Common myeloid progenitor, CD34-positive (primary cell): ENCODE measurements around the gene BCL2L15. TPM values are rescaled to one million over a fixed set of nuclear protein-coding genes. Genes with fewer than 3 reads are reported as not detected.
A peak's percentile ranks its signal among the peaks of the same experiment; 100 is the strongest.

Source experiments
- CTCF ChIA-PET: fragments of 350-600 bp; sonication (Branson Sonifier 250); formaldehyde crosslinking; loops from one replicate; lab custom pipeline; 2021; ENCODE audit warnings: antibody characterized with exemption; lab: Charles Lee
- POLR2A ChIA-PET: fragments of 350-600 bp; sonication (Branson Sonifier 250); formaldehyde crosslinking; loops from one replicate; lab custom pipeline; 2021; ENCODE audit warnings: antibody characterized with exemption; lab: Charles Lee
- DNase-seq, 3 donors: peaks; one replicate each; pipeline versions ENCODE4 v3.0.0 to v3.0.0-alpha.2; 2013
- H3K27ac ChIP-seq, 2 experiments: 1 replicate in 1 of 2; 2 replicates in 1 of 2; pipeline ENCODE4 v1.7.0; 2013; ENCODE audit warnings: inconsistent platforms in 2 of 2, low read length in 2 of 2, mild to moderate bottlenecking in 2 of 2, low read depth in 1 of 2, moderate library complexity in 1 of 2; ENCODE audit not compliant: severe bottlenecking in 2 of 2, insufficient read depth in 1 of 2, poor library complexity in 1 of 2
- H3K27me3 ChIP-seq, 5 experiments: replicated peaks in 2 of 5; 1 replicate in 3 of 5; 2 replicates in 2 of 5; pipeline versions ENCODE4 v1.6.1 to v1.7.0; 2013; ENCODE audit warnings: low read length in 4 of 5, mild to moderate bottlenecking in 2 of 5, moderate library complexity in 2 of 5, inconsistent platforms in 1 of 5; ENCODE audit not compliant: insufficient read depth in 5 of 5, control insufficient read depth in 4 of 5
- H3K36me3 ChIP-seq, 4 experiments: 1 replicate in 2 of 4; 2 replicates in 2 of 4; pipeline versions ENCODE4 v1.6.1 to v1.7.0; 2013; ENCODE audit warnings: low read length in 3 of 4, control low read depth in 1 of 4, mild to moderate bottlenecking in 1 of 4; ENCODE audit not compliant: control insufficient read depth in 4 of 4, insufficient read depth in 4 of 4
- H3K4me1 ChIP-seq, 4 experiments: 1 replicate in 3 of 4; 2 replicates in 1 of 4; pipeline versions ENCODE4 v1.6.1 to v1.7.1; 2013; ENCODE audit warnings: low read length in 3 of 4, mild to moderate bottlenecking in 3 of 4, control low read depth in 1 of 4, inconsistent platforms in 1 of 4, moderate library complexity in 1 of 4; ENCODE audit not compliant: control insufficient read depth in 4 of 4, insufficient read depth in 4 of 4; ENCODE audit errors: control extremely low read depth in 1 of 4
- H3K4me3 ChIP-seq, 7 experiments: 1 replicate in 4 of 7; 2 replicates in 3 of 7; pipeline versions ENCODE4 v1.5.1 to v1.7.0; 2013; ENCODE audit warnings: mild to moderate bottlenecking in 7 of 7, low read length in 6 of 7, moderate library complexity in 6 of 7, inconsistent platforms in 2 of 7, low read depth in 2 of 7, control low read depth in 1 of 7; ENCODE audit not compliant: insufficient read depth in 4 of 7, control insufficient read depth in 1 of 7; ENCODE audit errors: extremely low read depth in 1 of 7
- H3K9me3 ChIP-seq, 5 experiments: 1 replicate in 4 of 5; 2 replicates in 1 of 5; pipeline versions ENCODE4 v1.6.1 to v1.7.1; 2013; ENCODE audit warnings: low read length in 4 of 5, mild to moderate bottlenecking in 2 of 5, inconsistent platforms in 1 of 5, low read depth in 1 of 5, moderate library complexity in 1 of 5; ENCODE audit not compliant: control insufficient read depth in 4 of 5, insufficient read depth in 2 of 5; ENCODE audit errors: control extremely low read depth in 1 of 5
- WGBS: methylation state at CpG from one replicate; pipeline ENCODE4 v1.1.5; 2013; ENCODE audit not compliant: insufficient coverage; 5-methylcytosine and 5-hydroxymethylcytosine counted together
- polyA plus RNA-seq: library from polyadenylated mRNA; unstranded; fragments of 120-200 nt; gene quantifications from one replicate; pipeline ENCODE4 v1.2.1, GENCODE V29; 2013

Gene BCL2L15
- 0.57 TPM for polyA plus RNA-seq

GRCh38 chr1:113887402-113888175, at the start of gene BCL2L15:
Gene BCL2L15, minus strand, starts transcription at chr1:113887581. Its CDS starts 206 bp downstream, at chr1:113887375.
- no peak for DNase-seq
- H3K27ac ChIP-seq: no peak within 1 kb of the TSS
- ChIA-PET CTCF (interaction anchor here (0.5 to 2.8 kb wide), 6 partner anchors 9 to 117 kb away, joined by 3 to 7 read pairs (median 4); no protein-coding TSS in a partner anchor), POLR2A (interaction anchor here (0.5 to 0.6 kb wide), 2 partner anchors 43 to 47 kb away, joined by 3 to 8 read pairs; no protein-coding TSS in a partner anchor)
- no peak within 1 kb of the TSS for H3K4me3 ChIP-seq
- no peaks in the 10 kb centered on the region for H3K36me3 ChIP-seq
- 75% methylated on average over 2 of the region's 6 CpGs for WGBS
- peaks cover 0 to 2% (median 0%) of the 10 kb centered on the region in 4 experiments for H3K4me1 ChIP-seq
- H3K27me3 ChIP-seq: no peaks in the 10 kb centered on the region
- H3K9me3 ChIP-seq: no peaks in the 10 kb centered on the region

GRCh38 chr1:113937146-113937545, 49.8 kb upstream of the BCL2L15 start:
- Histone ChIP-seq H3K9me3 (no peaks in the 10 kb centered on the region), H3K27ac (no peak overlapping the region), H3K4me3 (no peak overlapping the region), H3K36me3 (peaks cover 5 to 18% (median 10%) of the 10 kb centered on the region in 4 experiments), H3K4me1 (peaks cover 26 to 78% (median 68%) of the 10 kb centered on the region in 4 experiments), H3K27me3 (no peaks in the 10 kb centered on the region)
- no CpG with 5 or more reads among the region's 1 CpG for WGBS
- CTCF ChIA-PET: interaction anchor here (1.3 to 18.7 kb wide), 2 partner anchors 8 to 14 kb away, joined by 3 to 212 read pairs; partner anchors contain the start of gene HIPK1
- no peak for DNase-seq
- POLR2A ChIA-PET: no interaction called here

- ChIA-PET CTCF (interaction anchor here (0.9 to 18.7 kb wide), 4 partner anchors 13 to 101 kb away, joined by 3 to 212 read pairs (median 4); no protein-coding TSS in a partner anchor), POLR2A (no interaction called here)
- H3K4me3 ChIP-seq: no peak overlapping the region
- H3K4me1 ChIP-seq: peaks cover 37 to 86% (median 74%) of the 10 kb centered on the region in 4 experiments
- H3K36me3 ChIP-seq: peaks cover 0 to 9% (median 5%) of the 10 kb centered on the region in 4 experiments
- WGBS: no CpG with 5 or more reads among the region's 1 CpG
- H3K9me3 ChIP-seq: no peaks in the 10 kb centered on the region
- no peaks in the 10 kb centered on the region for H3K27me3 ChIP-seq
- DNase-seq: no peak
- H3K27ac ChIP-seq: no peak overlapping the region
These were observed 48.6 kb upstream of the BCL2L15 start for GRCh38 chr1:113935970-113936369.

GRCh38 chr1:113935176-113935575, 47.8 kb upstream of the BCL2L15 start:
- WGBS: 100% methylated on average over 1 of the region's 1 CpG
- DNase-seq: no peak
- H3K4me1 ChIP-seq: peaks cover 35 to 82% (median 70%) of the 10 kb centered on the region in 4 experiments
- H3K27ac ChIP-seq: no peak overlapping the region
- H3K9me3 ChIP-seq: no peaks in the 10 kb centered on the region
- CTCF ChIA-PET: interaction anchor here (0.9 to 18.7 kb wide), 3 partner anchors 12 to 100 kb away, joined by 3 to 212 read pairs (median 4); no protein-coding TSS in a partner anchor
- POLR2A ChIA-PET: no interaction called here
- peaks cover 0 to 2% (median 1%) of the 10 kb centered on the region in 4 experiments for H3K36me3 ChIP-seq
- H3K4me3 ChIP-seq: no peak overlapping the region
- H3K27me3 ChIP-seq: no peaks in the 10 kb centered on the region

- peak in 1 of 3 donors; percentile 36 for DNase-seq
- 75% methylated on average over 3 of the region's 5 CpGs for WGBS
- peaks cover 35 to 76% (median 64%) of the 10 kb centered on the region in 4 experiments for H3K4me1 ChIP-seq
- H3K27me3 ChIP-seq: no peaks in the 10 kb centered on the region
- ChIA-PET POLR2A (no interaction called here), CTCF (interaction anchor here (0.6 to 18.7 kb wide), 5 partner anchors 17 to 99 kb away, joined by 4 to 212 read pairs (median 6); partner anchors contain the start of genes AP4B1 and BCL2L15)
- H3K27ac ChIP-seq: no peak overlapping the region
- H3K9me3 ChIP-seq: no peaks in the 10 kb centered on the region
- no peak overlapping the region for H3K4me3 ChIP-seq
- peaks cover 0 to 2% (median under 1%) of the 10 kb centered on the region in 4 experiments for H3K36me3 ChIP-seq
These were observed 47.2 kb upstream of the BCL2L15 start for GRCh38 chr1:113934511-113935055.

GRCh38 chr1:113934006-113934405, 46.6 kb upstream of the BCL2L15 start:
- H3K36me3 ChIP-seq: peaks cover 0 to 2% (median under 1%) of the 10 kb centered on the region in 4 experiments
- no peaks in the 10 kb centered on the region for H3K9me3 ChIP-seq
- H3K4me3 ChIP-seq: peak overlapping the region in 2 of 7 experiments; percentile 38 to 43
- DNase-seq: no peak
- no peaks in the 10 kb centered on the region for H3K27me3 ChIP-seq
- H3K4me1 ChIP-seq: peaks cover 35 to 74% (median 60%) of the 10 kb centered on the region in 4 experiments
- POLR2A ChIA-PET: no interaction called here
- CTCF ChIA-PET: interaction anchor here (1.2 to 18.7 kb wide), 4 partner anchors 17 to 99 kb away, joined by 4 to 212 read pairs (median 7); partner anchors contain the start of genes AP4B1 and BCL2L15
- H3K27ac ChIP-seq: no peak overlapping the region
